SK-N-SH treated with all-trans-retinoic acid at 6 μM for 48 hours (cell line): Measurements from ENCODE around the gene MNT.

Source experiments
- ESRRG ChIP-seq: fragments of 250-450 bp; sonication (Bioruptor Pico); IDR thresholded peaks from 2 replicates; pipeline ENCODE4 v1.6.1; 2021; ENCODE audit warnings: mild to moderate bottlenecking
- ISL1 ChIP-seq: fragments of 250-450 bp; sonication (Bioruptor Pico); IDR thresholded peaks from 2 replicates; pipeline ENCODE4 v2.1.2; 2022; ENCODE audit warnings: mild to moderate bottlenecking, moderate library complexity
- TCF4 ChIP-seq: fragments of 250-450 bp; sonication (Bioruptor Pico); IDR thresholded peaks from 2 replicates; pipeline ENCODE4 v1.8.0; 2021; ENCODE audit warnings: mild to moderate bottlenecking, moderate library complexity, borderline replicate concordance
- TOX ChIP-seq: fragments of 250-450 bp; sonication (Bioruptor Pico); IDR thresholded peaks from 2 replicates; pipeline ENCODE4 v1.8.0; 2021; ENCODE audit warnings: mild to moderate bottlenecking, moderate library complexity, borderline replicate concordance
- ZFP3 ChIP-seq: fragments of 250-450 bp; sonication (Bioruptor Pico); IDR thresholded peaks from 2 replicates; pipeline ENCODE4 v1.5.0; 2020; ENCODE audit warnings: mild to moderate bottlenecking, moderate library complexity
- ZNF70 ChIP-seq: fragments of 450-650 bp; formaldehyde crosslinking; IDR thresholded peaks from 2 replicates; pipeline ENCODE4 v1.5.0; 2020; ENCODE audit warnings: mild to moderate bottlenecking, moderate library complexity
- ZNF8 ChIP-seq: fragments of 450-650 bp; formaldehyde crosslinking; IDR thresholded peaks from 2 replicates; pipeline ENCODE4 v1.5.0; 2020; ENCODE audit warnings: mild to moderate bottlenecking, moderate library complexity

- no peak for TF ChIP-seq ZNF8 (CRISPR knock-in tag)
- TF ChIP-seq ZNF70 (CRISPR knock-in tag): no peak
- TF ChIP-seq ZFP3: no peak
- TF ChIP-seq ISL1 (CRISPR knock-in tag): no peak
- no peak for TF ChIP-seq TOX (CRISPR knock-in tag)
- TF ChIP-seq ESRRG (CRISPR knock-in tag): no peak
- no peak for TF ChIP-seq TCF4 (CRISPR knock-in tag)
Observed at GRCh38 chr17:2338315-2338657, 62.6 kb downstream of the MNT start.
